SK-N-MC (cell line): ENCODE results near the gene GOLGA6A.

Experiments
- EZH2 ChIP-seq: fragments of 200-600 bp; sonication (generic); IDR thresholded peaks from one replicate; pipeline ENCODE4 v1.6.1; 2017; ENCODE audit warnings: antibody characterized with exemption
- FOXP2 ChIP-seq: optimal IDR thresholded peaks from 2 replicates; pipeline ENCODE3; 2011; ENCODE audit warnings: mild to moderate bottlenecking, moderate library complexity; ENCODE audit not compliant: insufficient read depth; ENCODE audit errors: extremely low read length, control extremely low read depth
- POLR2AphosphoS5 ChIP-seq: IDR thresholded peaks from 2 replicates; pipeline ENCODE4 v1.6.1; 2012; ENCODE audit warnings: mild to moderate bottlenecking, low read depth, low read length, borderline replicate concordance

GRCh38 chr15:74062671-74063070 lies 19.7 kb downstream of the GOLGA6A start:
- no peak for TF ChIP-seq EZH2
- TF ChIP-seq FOXP2, result no peak
- no peak for TF ChIP-seq POLR2AphosphoS5
